Endothelial cell (in vitro differentiated cells): ENCODE results near the gene LGR6. TPM values are rescaled to one million over a fixed set of nuclear protein-coding genes. Genes with fewer than 3 reads are reported as not detected.

Source experiments
- DNase-seq: peaks from one replicate; pipeline ENCODE4 v3.0.0; 2021; ENCODE audit warnings: low spot score
- H3K27ac Mint-ChIP-seq: one replicate; pipeline ENCODE4 v1.8.0; 2021; ENCODE audit warnings: mixed read lengths, inconsistent platforms; ENCODE audit not compliant: unreplicated experiment
- H3K27me3 Mint-ChIP-seq: one replicate; pipeline ENCODE4 v1.8.0; 2021; ENCODE audit warnings: mild to moderate bottlenecking, moderate library complexity, mixed read lengths, inconsistent platforms; ENCODE audit not compliant: unreplicated experiment
- H3K36me3 Mint-ChIP-seq: one replicate; pipeline ENCODE4 v1.8.0; 2021; ENCODE audit warnings: mild to moderate bottlenecking, low read depth, mixed read lengths, inconsistent platforms; ENCODE audit not compliant: unreplicated experiment
- H3K4me1 Mint-ChIP-seq: one replicate; pipeline ENCODE4 v1.8.0; 2021; ENCODE audit warnings: mild to moderate bottlenecking, mixed read lengths, inconsistent platforms; ENCODE audit not compliant: unreplicated experiment
- H3K4me3 Mint-ChIP-seq: one replicate; pipeline ENCODE4 v1.8.0; 2021; ENCODE audit warnings: mild to moderate bottlenecking, mixed read lengths, inconsistent platforms; ENCODE audit not compliant: unreplicated experiment
- H3K9me3 Mint-ChIP-seq: one replicate; pipeline ENCODE4 v1.8.0; 2021; ENCODE audit warnings: mixed read lengths, inconsistent platforms; ENCODE audit not compliant: unreplicated experiment
- CTCF ChIP-seq: fragments of 200-600 bp; sonication (generic); IDR thresholded peaks from one replicate; pipeline ENCODE4 v1.5.0; 2021; ENCODE audit warnings: antibody characterized with exemption; ENCODE audit not compliant: unreplicated experiment
- total RNA-seq: library from RNA; stranded (reverse); fragmentation: NEBNext Ultra II Directional; extraction: Animal tissue kit (Norgen Biotek cat#: 25700); gene quantifications from one replicate; pipeline ENCODE4 v1.2.1, GENCODE V29; 2021; ENCODE audit not compliant: unreplicated experiment

The LGR6 gene
- total RNA-seq, 1 donor from 2014 or later: 0.23 TPM

DNA sequence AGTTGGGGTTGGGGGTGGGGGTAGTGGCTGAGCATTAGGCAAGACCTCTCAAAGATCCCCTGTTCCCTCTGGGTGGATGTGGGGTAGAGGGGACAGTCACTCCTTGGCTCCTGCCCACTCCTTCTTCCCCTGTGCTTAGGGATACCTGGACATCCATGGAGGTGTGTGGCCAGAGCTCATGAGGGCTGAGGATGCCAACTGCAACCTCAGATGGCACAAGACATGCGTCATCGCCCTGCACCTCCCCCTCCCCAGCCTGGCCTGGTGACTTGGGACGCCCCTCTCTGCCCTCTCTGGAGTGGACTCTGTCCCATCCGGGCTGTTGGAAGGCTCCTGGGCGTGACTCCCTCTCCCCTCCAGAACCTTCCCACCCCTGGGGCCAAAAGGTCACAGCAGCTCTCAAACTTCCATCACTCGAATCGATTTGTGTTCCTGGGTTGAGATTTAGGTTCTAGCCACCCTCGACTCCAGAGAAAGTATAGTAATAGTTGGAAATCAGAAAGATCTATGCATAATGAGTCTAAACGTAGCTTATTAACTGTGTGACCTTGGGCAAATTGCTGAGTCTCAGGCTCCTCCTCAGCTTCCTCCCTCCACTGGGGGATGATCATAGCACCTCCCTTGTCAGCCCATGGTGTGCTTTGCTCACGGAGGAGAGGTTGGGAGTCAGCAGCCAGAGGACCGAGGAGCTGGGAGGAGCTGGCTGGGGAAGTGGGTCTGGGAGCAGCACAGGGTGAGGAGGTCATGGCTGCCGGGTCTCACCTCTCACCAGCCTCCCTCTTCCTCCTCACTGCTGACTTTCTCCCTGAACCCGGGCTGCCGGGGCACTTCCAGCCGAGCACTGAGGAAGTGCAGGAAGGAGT is 30.9 kb upstream of the LGR6 start:
- no peak overlapping the region for H3K4me3 Mint-ChIP-seq

DNA sequence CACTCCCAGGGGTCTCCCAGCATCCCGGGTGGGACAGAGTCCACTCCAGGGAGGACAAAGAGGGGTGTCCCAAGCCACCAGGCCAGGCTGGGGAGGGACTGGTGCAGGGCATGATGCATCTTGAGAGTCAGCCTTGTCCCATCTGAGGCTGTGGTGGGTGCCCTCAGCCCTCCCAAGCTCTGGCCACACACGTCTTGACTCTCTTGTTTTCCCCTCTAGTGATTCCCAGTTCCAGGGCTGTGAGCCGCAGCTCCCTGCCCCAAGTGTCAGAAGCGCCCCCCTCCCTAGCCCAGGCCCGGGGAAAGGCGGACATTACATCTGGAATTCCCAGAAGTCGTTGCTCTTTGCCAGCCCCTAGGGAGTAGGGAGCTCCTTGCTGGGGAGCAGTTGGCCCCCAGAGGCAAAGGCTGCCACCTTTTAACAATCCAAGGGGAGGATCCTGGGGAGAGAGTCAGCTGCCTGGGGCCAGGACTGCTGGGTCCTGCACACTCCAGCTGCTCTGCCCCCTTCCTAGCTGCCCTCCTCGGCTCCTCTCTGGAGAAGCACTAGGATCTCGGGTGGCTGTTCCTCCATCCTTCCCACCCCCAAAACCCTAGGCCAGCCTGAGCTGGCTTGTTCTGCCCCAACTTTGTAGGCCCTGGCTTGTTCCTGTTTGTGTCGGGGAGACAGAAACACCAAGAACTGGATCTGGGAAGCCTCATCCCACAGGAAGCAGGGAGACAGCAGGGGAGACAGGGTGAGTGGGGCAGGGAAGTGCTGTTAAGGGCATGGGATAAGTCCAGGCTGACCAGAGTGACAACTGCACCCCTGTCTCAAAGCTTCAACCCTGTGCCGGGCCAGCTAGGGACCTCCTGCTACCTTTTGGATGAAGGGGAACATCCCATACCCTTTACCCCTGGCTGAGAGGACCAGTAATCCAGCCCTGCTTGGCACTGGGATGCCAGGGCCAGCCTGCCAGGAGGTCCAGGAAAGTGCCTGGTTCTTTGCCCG is 30.0 kb upstream of the LGR6 start:
- H3K4me1 Mint-ChIP-seq: peaks cover 25% of the 10 kb centered on the region
- DNase-seq: no peak
- no peak for TF ChIP-seq CTCF

More for the DNA sequence above, 30.9 kb upstream of the LGR6 start:
- peaks cover 21% of the 10 kb centered on the region for H3K4me1 Mint-ChIP-seq
- DNase-seq: no peak
- no peak overlapping the region for H3K27ac Mint-ChIP-seq
- no peak for TF ChIP-seq CTCF
- H3K9me3 Mint-ChIP-seq: no peaks in the 10 kb centered on the region
- peaks cover 4% of the 10 kb centered on the region for H3K27me3 Mint-ChIP-seq
- no peaks in the 10 kb centered on the region for H3K36me3 Mint-ChIP-seq

GRCh38 chr1:202164271-202165037 is 29.1 kb upstream of the LGR6 start:
- no peak for TF ChIP-seq CTCF
- H3K27me3 Mint-ChIP-seq: peaks cover 4% of the 10 kb centered on the region
- H3K36me3 Mint-ChIP-seq: no peaks in the 10 kb centered on the region
- no peak overlapping the region for H3K27ac Mint-ChIP-seq
- DNase-seq: no peak
- no peaks in the 10 kb centered on the region for H3K9me3 Mint-ChIP-seq
- H3K4me1 Mint-ChIP-seq: peaks cover 22% of the 10 kb centered on the region
- no peak overlapping the region for H3K4me3 Mint-ChIP-seq

More for the DNA sequence above, 30.0 kb upstream of the LGR6 start:
- Mint-ChIP-seq H3K36me3 (no peaks in the 10 kb centered on the region), H3K4me3 (no peak overlapping the region), H3K9me3 (no peaks in the 10 kb centered on the region), H3K27ac (no peak overlapping the region), H3K27me3 (peaks cover 4% of the 10 kb centered on the region)

- Mint-ChIP-seq H3K4me1 (peaks cover 13% of the 10 kb centered on the region), H3K36me3 (no peaks in the 10 kb centered on the region), H3K27me3 (peaks cover 7% of the 10 kb centered on the region), H3K4me3 (no peak overlapping the region), H3K27ac (no peak overlapping the region), H3K9me3 (no peaks in the 10 kb centered on the region)
- no peak for DNase-seq
- TF ChIP-seq CTCF: no peak
Measured at GRCh38 chr1:202165267-202165941, 28.2 kb upstream of the LGR6 start.
